ENCODE data around the gene TMEM91. TPM values are rescaled to one million over a fixed set of nuclear protein-coding genes. Genes with fewer than 3 reads are reported as not detected.

Gene TMEM91
- total and polyA plus RNA-seq, 9 of the 15 experiments (the other 6 are each of a cell fraction or from before 2014, with no cell fraction given) = 1.2 to 5.2 (median 2.7) TPM

GRCh38 chr19:41409288-41409687, 33.0 kb downstream of the TMEM91 start:
- Histone ChIP-seq H3K4me1 (replicated peaks in 1 of 2; ENCODE audit: control insufficient read depth in 2 of 2, insufficient read depth in 2 of 2, low read length in 2 of 2) (peaks cover 7 to 12% of the 10 kb centered on the region in 2 experiments; a peak in 4 of 5 replicates), H3K9me3 (replicated peaks; ENCODE audit: control insufficient read depth, insufficient read depth, low read depth, low read length) (no peaks in the 10 kb centered on the region), H3K27ac (ENCODE audit: extremely low read depth, low read depth, low read length) (0 out of 3 replicates have a peak overlapping the region, but pooled peaks have one; percentile 25), H3K36me3 (ENCODE audit: control insufficient read depth, insufficient read depth, low read length) (peaks cover 20% of the 10 kb centered on the region; the same call in 1 of the 3 replicates), H2AFZ (ENCODE audit: low read depth, low read length) (no peak overlapping the region), H3K27me3 (ENCODE audit: control insufficient read depth in 2 of 2, insufficient read depth in 2 of 2, low read length in 2 of 2) (no peaks in the 10 kb centered on the region), H3K9me1 (ENCODE audit: control insufficient read depth, insufficient read depth, low read length) (no peaks in the 10 kb centered on the region), H3K79me2 (ENCODE audit: control insufficient read depth, insufficient read depth, low read length) (no peaks in the 10 kb centered on the region), H3K4me3 (no peak overlapping the region), H3K9ac (ENCODE audit: insufficient read depth in 1 of 2, low read depth in 2 of 2, low read length in 2 of 2) (no peak overlapping the region; a peak in 1 of 4 replicates), H4K20me1 (replicated peaks; ENCODE audit: control insufficient read depth, insufficient read depth, low read length) (no peaks in the 10 kb centered on the region), H3K4me2 (ENCODE audit: insufficient read depth, low read length) (peak overlapping the region; percentile 16; the same call in 1 of the 2 replicates)
- no TSS peak for BruUV-seq (replicated peaks)
- intact Hi-C loops (cut with micrococcal nuclease) (no loop called here), in situ Hi-C loops (cut with MboI) (no loop called here)
- DNase-seq (ENCODE audit: extremely low read depth in 1 of 4, low spot score in 3 of 4) (peak in 2 of 4 experiments; percentile 22 to 49), FAIRE-seq (peak; percentile 63), ATAC-seq (peak; percentile 53)
- ChIA-PET CTCF (ENCODE audit: low intra/inter-chr PET ratio) (no interaction called here), POLR2A (interaction anchor here (1.8 to 2.4 kb wide), 2 partner anchors 11 to 19 kb away, joined by 6 to 11 read pairs; partner anchors contain the start of gene B3GNT8)
- 27% methylated on average over 4 of the region's 4 CpGs for WGBS (ENCODE audit: insufficient coverage, low coverage, missing lambda C conversion rate)
- TF ChIP-seq FOSL1 (tag; conservative IDR thresholded peaks at IDR 0.05) (peak; percentile 79), KLF1 (tag; IDR thresholded peaks at IDR 0.05) (no peak), USF1 (CRISPR knock-in tag; IDR thresholded peaks at IDR 0.05) (no peak), POLR2H (tag; IDR thresholded peaks at IDR 0.05; ENCODE audit: low read depth) (no peak), DPF2 (IDR thresholded peaks at IDR 0.05) (0 out of 2 replicates have a peak, but pooled peaks have one; percentile 25), CSDE1 (IDR thresholded peaks at IDR 0.05) (no peak), NFATC3 (IDR thresholded peaks at IDR 0.05) (no peak), CBX8 (IDR thresholded peaks at IDR 0.05; ENCODE audit: borderline replicate concordance, extremely low read depth, low read depth, low read length, poor library complexity, severe bottlenecking) (no peak), SIX5 (IDR thresholded peaks at IDR 0.05; ENCODE audit: borderline replicate concordance in 1 of 2, insufficient read depth in 1 of 2, low read depth in 1 of 2, low read length in 2 of 2) (no peak), JUN (IDR thresholded peaks at IDR 0.05; ENCODE audit: borderline replicate concordance, low read depth, low read length) (peak; percentile 59), JUN (CRISPR knock-in tag; IDR thresholded peaks at IDR 0.05; ENCODE audit: borderline replicate concordance) (no peak), NFYB (IDR thresholded peaks at IDR 0.05; ENCODE audit: extremely low read depth, insufficient read length) (no peak), L3MBTL2 (IDR thresholded peaks at IDR 0.05) (0 out of 2 replicates have a peak, but pooled peaks have one; percentile 34), CTBP1 (IDR thresholded peaks at IDR 0.05; ENCODE audit: borderline replicate concordance) (peak; percentile 42; the same call in 1 of the 2 replicates), THRA (IDR thresholded peaks at IDR 0.05) (no peak), ARID3B (CRISPR knock-in tag; IDR thresholded peaks at IDR 0.05; ENCODE audit: borderline replicate concordance) (no peak), SMARCE1 (IDR thresholded peaks at IDR 0.05) (0 out of 2 replicates have a peak, but pooled peaks have one; percentile 14), HNRNPUL1 (IDR thresholded peaks at IDR 0.05; ENCODE audit: low read length) (no peak), DNMT1 (IDR thresholded peaks at IDR 0.05) (no peak), LEF1 (IDR thresholded peaks at IDR 0.05) (no peak), CBX5 (IDR thresholded peaks at IDR 0.05; ENCODE audit: borderline replicate concordance, low read depth) (no peak), HNRNPH1 (optimal IDR thresholded peaks at IDR 0.05; ENCODE audit: low read depth, low read length) (no peak)

Data from K562 (cell line).